ENCODE data around the gene KLHL40.

The KLHL40 gene

DNA sequence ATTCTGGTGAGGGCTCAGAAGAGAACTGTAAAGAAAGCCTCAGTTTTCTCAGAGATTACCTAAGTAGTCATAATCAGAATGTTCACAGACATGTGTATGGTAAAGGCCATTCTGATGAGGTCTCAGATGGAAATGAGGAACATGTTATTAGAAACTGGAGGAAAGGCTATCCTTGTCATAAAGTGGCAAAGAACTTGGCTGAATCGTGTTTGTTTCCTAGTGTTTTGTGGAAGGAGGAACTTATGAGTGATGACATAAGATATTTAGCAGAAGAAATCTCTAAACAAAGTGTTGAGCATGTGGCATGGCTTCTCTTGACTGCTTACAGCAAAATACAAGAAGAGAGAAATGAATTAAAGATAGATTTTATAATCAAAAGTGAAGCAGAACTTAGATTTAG is 12.8 kb upstream of the KLHL40 start:
- DNase-seq = no peak

DNA sequence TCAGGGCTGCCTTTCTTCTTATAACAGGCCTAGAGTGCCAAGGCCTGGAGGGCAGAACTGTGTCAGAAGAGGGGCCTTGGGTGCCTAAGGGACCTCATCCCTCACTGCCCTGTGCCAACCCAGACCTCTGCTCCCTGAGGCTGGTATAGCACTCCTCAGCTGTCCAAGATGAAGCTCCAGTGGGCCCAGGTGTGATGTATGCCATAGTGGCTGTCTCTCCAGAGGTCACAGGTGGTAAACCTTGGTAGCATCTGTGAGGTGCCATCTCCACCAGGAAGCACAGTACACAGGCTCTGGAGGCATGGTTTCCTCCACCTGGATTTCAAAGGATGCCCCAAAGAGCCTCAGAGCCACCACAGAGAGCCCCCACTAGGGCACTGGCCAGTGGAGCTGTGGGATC is 12.3 kb upstream of the KLHL40 start:
- no peak for DNase-seq

DNA sequence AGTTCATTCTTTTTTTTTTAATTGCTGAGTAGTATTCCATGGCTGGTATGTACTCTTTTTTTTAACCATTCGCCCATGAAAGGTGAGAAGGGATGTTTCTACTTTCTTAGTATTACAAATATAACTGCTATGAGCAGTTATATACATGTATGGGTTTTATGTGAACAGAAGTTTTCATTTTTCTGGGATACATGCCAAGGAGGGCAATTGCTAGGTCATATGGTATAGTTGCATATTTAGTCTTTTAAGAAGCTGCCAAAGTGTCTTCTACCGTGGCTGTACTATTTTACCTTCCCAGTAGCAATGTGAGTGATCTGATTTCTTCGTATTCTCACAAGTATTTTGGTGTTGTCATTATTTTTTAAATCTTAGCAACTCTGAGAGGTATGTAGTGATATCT is 11.2 kb upstream of the KLHL40 start:
- DNase-seq = no peak

DNA sequence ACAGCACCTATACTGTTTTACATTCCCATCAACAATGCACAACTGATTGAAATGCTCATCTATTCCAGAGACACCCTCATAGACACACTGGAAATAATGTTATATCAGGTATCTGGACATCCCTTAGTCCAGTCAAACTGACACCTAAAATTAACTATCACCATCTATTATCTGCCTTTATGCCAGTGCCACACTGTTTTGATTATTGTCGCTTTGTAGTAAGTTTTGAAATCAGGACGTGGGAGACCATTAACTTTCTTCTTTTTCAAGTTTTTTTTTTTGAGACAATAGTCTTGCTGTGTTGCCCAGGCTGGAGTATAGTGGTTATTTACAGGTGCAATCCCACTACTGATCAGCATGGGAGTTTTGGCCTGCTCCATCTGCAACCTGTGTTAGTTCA is 9.4 kb upstream of the KLHL40 start:
- no peak for DNase-seq

DNA sequence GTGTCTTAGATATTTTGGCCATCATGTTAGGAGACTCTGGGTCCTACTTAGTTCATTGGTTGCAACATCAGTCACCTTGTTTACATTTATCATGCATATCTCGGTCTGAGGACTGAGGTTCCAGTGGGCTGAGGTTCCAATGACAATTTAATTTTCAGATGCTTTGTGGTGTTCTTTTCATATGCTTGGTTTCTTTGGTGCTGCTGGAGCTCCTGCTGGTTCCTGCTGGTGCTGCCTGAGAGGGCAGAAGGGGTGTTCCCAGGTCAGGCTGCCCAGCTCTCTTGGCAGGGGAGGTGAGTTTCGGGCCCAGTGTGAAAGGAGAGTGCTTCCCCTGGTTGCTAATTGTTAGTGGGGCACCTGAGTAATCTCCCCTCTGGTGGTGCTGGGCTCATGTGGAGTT is 6.9 kb upstream of the KLHL40 start:
- no peak for DNase-seq

DNA sequence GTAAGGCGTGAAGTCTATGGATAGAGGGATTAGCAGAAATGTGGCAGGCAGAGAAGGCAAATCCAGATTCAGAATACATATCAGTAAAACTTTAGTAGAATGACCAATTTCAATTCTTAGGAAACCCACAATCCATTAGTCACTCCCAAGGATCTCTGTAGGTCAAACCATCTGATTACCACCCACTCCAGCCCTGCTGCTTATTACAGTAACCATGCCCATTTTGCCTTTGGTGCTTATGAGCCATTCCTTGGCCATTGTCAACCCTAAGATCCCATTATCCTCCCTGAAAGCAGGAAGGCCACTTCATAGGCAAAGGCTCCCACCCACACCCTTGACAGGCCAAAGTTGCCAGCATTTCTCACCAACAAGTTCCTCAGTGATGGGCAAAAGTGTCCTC is 5.1 kb upstream of the KLHL40 start:
- no peak for DNase-seq

DNA sequence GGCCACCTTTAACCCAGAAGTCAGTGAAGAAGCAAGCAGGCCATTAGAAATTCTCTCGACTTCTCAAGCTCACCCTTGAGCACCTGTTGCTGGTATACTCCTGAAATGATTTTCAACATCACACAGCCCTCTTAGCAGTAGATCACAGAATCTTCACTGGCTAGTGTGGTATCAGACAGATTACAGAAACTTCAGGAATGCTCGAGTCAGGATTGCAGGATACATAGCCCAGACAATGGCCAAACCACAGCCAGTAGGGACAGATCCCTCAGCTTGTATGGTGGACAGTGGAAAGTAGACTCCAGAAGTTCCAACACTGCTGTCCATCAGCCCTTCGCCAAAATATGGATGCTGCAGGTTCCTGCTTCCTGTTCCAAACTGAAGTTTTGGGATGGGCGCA is 4.5 kb upstream of the KLHL40 start:
- no peak for DNase-seq

DNA sequence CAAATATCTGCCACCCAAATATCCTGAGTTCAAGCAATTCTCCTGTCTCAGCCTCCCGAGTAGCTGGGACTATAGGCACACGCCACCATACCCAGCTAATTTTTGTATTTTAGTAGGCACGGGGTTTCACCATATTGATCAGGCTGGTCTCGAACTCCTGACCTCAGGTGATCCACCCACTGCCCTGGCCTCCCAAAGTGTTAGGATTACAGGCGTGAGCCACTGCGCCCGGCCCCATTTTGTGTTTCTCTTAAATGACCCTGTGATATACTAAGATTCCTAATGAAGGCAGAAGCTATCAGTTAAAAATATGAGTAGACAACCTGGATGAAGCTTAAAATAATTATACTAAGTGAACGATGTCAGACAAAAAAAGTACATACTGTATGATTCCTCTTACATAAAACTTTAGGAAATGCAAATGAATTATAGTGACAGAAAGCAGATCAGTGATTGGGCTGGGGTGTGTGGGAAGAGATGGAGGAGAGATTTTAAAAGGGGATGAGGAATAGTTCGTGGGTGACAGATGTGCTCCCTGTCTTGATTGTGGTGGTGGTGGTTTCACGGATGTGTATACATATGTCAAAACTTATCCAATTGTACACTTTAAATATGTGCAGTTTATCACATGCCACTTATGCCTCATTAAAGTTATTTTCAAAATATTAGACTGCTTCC is 3.8 kb upstream of the KLHL40 start:
- DNase-seq = no peak

DNA sequence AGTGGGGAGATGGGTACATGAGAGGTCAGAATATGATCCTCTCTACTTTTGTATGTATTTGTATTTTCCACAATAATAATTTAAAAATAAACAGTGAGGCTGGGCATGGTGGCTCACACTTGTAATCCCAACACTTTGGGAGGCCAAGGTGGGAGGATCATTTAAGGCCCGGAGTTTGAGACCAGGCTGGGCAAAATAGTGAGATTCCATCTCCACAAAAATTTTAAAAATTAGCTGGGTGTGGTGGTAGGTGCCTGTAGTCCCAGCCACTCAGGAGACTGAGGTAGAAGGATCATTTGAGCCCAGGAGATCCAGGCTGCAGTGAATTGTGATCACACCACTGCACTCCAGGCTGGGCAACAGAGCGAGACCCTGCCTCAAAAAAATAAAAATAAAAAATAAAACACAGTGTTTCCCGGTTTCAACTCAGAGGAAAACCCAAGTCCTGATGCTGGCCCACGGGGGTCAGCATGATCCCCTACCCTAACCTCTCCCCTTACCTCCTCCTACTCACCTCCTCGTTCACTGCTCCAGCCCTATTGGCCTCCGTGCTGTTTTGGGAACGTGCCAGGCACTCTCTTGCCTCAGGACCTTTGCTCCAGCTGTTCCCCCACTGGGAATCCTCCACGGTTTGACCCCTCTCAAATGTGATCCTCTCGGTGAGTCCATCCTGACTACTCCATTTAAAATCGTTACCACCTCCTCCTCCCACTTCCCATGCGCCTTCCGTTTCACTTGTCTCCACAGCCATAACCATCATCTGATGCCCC is 2.9 kb upstream of the KLHL40 start:
- no peak for DNase-seq

DNA sequence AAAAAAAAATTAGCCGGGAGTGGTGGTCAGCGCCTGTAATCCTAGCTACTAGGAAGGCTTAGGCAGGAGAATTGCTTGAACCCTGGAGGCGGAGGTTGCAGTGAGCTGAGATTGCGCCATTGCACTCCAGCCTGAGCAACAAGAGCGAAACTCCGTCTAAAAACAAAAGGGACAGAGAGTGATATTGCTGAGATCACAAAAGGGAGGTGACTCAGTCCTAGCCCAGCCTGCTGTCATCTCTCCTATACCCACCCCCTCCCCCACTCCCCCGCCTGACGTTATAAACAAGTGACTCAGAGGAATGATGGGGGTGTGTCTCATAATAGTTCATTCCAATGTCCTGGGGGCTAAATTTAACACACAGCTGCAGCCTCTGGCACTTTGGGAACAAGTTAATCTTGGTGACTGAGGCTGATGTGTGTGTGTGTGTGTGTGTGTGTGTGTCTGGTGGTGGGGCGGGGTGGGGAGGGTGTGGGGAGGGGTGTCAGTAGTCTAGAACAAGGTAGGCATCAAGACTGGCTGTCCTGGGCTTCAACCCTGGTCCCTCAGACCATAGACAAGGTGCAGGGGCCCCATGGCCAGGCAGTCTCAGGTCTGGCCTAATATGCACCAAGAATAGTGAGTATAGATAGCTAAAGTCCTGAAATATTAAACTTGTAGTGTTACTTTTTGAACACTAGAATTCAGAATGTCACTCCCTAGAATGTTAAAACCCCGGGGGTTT is 1.3 kb upstream of the KLHL40 start:
- DNase-seq = no peak

DNA sequence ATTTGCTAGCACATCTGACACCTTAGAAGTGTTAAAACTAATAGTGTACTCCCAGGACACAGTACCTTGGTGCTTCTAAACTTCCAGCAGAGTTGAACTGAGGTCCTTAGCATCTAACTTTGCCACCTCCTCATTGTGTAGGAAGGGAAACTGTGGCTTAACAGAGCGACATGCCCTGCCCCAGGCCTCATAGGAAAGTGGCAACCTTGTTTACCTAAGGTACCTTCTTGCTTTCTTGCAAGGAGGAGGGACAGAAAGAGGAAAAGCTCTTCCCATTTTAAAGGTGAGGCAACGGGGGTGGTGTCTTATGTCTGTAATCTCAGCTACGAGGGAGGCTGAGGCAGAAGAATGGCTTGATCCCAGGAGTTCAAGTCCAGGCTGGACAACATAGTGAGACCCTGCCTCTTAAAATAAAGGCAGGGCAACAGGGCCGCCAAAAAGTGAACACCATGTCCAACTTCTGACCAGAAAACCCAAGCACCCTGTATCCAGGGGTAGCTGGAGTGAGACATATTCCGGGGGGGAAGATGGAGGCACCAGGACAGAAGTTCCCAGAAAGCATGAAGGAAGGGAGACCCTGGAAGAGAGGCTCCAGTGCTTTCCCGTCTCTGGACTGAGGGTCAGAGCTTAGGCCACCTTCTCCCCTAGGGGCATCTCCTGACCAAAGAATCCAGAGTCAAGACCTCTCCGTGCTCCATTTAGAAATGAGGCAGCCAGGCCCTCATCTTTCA is 540 bp upstream of the KLHL40 start:
- DNase-seq = no peak

DNA sequence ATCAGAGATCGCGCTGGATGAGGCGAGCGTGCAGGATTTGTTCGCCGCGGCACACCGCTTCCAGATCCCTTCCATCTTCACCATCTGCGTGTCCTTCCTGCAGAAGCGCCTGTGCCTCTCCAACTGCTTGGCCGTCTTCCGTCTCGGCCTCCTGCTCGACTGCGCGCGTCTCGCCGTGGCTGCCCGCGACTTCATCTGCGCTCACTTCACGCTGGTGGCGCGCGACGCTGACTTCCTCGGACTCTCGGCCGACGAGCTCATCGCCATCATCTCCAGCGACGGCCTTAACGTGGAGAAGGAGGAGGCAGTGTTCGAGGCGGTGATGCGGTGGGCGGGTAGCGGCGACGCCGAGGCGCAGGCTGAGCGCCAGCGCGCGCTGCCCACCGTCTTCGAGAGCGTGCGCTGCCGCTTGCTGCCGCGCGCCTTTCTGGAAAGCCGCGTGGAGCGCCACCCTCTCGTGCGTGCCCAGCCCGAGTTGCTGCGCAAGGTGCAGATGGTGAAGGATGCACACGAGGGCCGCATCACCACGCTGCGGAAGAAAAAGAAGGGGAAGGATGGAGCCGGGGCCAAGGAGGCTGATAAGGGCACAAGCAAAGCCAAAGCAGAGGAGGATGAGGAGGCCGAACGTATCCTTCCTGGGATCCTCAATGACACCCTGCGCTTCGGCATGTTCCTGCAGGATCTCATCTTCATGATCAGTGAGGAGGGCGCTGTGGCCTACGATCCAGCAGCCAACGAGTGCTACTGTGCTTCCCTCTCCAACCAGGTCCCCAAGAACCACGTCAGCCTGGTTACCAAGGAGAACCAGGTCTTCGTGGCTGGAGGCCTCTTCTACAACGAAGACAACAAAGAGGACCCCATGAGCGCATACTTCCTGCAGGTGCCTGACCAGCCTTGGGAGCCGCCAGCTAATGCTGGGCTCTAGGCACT is 819 bp downstream of the KLHL40 start:
- no peak for DNase-seq

DNA sequence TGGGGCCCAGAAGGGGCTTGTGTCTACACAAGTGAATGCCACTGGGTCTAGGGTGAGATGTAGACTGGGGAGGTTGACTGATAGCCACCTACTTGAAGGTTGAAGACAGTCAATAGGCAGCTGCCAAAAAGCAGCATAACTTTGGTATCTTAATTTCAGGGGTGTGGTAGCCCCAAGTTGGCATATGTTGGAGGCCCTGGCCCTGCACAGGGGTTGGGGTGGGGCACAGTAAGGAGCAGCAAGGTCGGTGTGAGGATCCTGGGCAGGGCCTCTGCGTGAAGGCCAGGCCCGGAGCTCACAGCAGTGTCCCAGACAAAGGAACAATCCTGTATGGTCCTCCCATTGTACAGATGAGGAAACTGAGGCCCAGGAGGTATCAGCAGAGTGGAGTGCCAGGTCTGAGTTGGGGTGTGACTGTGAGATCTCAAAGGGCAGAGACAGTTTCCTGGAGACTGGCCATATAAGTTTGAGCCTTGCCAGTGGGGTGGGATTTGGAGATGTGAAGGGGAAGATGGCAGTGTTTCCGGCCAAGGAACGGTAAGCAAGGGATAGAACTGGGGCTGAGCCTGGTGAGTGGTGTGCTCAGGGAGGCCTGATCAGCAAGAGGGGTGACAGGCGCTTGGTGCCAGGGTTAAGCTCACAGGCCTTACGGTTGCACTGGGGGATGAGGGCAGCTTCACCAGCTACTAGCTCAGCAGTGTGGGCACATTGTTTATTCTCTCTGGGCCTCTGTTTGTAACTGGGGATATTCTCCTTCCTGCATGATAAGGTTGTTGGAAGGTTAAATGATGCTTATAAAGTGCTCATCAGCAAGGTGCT is 1.7 kb downstream of the KLHL40 start:
- no peak for DNase-seq

DNA sequence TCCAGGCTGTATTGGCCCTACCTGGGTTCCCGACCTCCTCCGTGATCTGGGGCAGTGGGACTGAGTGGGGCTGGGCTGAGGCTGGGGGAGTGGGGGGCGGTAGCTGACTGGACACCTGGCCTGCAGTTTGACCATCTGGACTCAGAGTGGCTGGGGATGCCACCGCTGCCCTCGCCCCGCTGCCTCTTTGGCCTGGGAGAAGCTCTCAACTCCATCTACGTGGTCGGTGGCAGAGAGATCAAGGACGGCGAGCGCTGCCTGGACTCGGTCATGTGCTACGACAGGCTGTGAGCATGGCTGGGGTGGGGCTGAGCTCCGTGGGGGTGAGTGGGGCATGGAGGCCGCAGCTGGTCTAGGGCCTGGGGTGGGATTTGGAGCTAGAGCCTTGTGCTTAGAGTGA is 2.7 kb downstream of the KLHL40 start:
- no peak for DNase-seq

DNA sequence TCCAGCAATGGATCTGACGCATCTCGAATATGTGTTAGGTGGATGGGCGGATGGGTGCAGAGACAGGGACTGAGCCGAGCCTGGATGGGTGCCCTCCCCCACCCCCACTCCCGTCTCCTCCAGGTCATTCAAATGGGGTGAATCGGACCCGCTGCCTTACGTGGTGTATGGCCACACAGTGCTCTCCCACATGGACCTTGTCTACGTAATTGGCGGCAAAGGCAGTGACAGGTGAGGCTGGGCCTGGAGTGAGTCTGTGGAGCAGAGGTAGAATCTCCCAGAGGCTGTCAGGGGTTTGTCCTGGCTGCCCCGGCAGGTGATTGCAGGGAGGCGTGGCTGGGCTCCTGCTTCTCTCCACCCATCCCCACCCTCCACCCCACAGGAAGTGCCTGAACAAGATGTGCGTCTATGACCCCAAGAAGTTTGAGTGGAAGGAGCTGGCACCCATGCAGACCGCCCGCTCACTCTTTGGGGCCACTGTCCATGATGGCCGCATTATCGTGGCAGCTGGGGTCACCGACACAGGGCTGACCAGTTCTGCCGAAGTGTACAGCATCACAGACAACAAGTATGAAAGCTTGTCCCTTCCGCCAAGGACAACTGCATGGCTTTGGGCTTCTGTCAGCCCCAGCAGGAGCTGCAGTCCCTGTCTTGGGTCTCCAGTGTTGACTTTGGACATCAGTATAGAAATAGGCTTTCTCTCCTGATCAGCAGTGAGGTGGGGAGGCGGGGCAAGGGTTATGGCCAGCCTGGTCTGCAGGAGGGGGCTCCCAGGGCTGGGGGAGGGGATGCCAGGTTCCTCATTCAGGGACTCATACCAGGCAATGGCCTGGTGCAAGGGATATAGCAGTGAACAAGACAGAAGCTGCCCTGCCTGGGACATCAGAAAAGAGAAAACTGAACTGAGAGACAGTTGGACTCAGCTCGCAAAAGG is 3.4 kb downstream of the KLHL40 start:
- DNase-seq = no peak

DNA sequence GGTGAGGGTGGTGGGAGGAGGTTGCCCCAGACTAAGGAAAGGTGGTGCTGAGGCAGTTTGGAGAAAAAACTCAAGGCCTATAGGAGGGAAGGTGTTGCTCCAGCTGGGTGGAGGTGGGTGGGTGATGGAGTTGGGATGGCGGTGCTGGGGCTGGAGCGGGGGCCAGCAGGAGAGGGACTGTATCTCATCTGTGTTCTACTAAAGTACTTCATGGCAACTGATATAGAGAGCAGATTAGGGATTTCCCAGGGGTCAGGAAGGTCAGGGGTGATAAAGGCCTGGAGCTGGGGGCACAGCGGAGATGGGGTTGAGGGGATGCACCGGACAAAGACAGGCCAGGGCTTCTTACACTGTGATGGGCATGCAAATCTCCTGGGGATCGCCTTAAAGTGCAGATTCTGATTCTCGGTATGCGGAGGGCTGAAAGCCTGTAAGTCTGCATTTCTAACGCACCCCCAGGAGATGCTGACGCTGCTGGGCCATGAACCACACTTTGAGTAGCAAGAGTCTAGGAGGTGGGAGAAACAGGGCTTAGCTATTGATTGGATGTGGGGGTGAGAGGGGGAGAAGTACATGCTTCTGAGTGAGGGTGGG is 4.2 kb downstream of the KLHL40 start:
- DNase-seq = no peak

DNA sequence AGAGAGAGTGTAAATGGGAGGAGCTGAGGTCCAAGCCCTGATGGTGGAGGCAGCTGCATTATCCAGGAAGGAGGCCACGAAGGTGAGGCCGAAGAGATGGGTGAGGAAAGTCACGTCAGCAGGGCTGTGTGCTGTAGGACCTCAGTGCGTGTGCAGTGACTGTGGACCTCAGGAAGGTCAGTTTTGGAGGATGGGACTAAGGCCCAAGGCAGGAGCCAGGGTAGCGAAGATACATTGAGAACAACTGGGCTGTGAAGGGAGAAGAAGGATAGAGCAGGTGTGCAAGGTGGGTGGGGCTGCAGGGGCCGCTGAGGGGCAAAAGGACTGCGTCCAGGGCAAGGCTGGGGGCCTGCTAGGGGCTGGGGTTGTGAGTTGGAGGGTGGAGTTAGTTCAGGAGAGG is 4.9 kb downstream of the KLHL40 start:
- DNase-seq = no peak

DNA sequence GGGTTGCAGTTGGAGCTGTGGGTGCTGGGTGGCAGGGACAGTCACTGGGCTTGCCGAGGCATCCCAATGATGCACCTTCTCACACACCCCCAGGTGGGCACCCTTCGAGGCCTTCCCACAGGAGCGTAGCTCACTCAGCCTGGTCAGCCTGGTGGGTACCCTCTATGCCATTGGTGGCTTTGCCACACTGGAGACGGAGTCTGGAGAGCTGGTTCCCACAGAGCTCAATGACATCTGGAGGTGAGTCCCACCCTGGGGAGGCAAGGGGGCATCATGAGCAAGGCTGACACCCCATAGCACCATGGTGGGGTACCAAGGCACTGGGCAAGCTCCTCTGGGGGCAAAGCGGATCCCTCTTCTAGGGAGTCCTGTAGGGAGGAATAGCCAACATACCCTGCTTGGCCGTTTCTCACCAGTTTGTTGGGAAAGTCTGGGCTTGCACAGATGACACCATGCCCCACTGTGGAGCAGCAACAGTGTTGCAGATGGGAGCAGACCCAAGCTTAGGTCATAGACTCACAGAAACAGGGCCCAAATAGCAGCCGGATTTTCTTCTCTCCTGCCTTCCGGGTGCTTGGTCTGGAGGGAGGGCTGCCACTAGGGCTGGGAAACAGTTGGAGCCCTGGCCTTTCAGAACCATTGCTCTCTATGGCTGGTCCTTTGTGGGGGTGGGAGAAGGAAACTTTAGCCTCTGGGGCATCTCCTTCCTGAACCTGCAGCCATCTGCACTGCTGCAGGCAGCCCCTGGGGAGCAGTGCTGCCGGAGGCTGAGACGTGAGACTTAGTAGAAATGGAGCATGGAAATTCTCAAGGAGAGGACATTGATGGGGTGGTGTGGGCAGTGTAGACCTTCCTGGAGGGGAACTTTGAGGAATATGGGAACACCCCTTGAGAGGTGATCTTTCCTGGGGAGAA is 5.7 kb downstream of the KLHL40 start:
- no peak for DNase-seq

Measured in GDM1 (cell line).